PFSK-1 (cell line): ENCODE measurements around the gene TAF15.

Source experiments
- FOXP2 ChIP-seq: optimal IDR thresholded peaks from 2 replicates; pipeline ENCODE3; 2011; ENCODE audit warnings: borderline replicate concordance, control low read depth, inconsistent platforms; ENCODE audit not compliant: insufficient read depth; ENCODE audit errors: extremely low read length, extremely low read depth
- POLR2AphosphoS5 ChIP-seq: IDR thresholded peaks from 2 replicates; pipeline ENCODE4 v1.6.1; 2012; ENCODE audit warnings: low read depth, mild to moderate bottlenecking, control low read depth, low read length, moderate library complexity
- SIN3A ChIP-seq: IDR thresholded peaks from 2 replicates; pipeline ENCODE4 v1.6.1; 2012; ENCODE audit warnings: mild to moderate bottlenecking, low read length, moderate library complexity, borderline replicate concordance; ENCODE audit not compliant: insufficient read depth
- TAF1 ChIP-seq: IDR thresholded peaks from 2 replicates; pipeline ENCODE4 v1.6.1; 2012; ENCODE audit warnings: low read length, control low read depth, borderline replicate concordance; ENCODE audit not compliant: insufficient read depth
- TF ChIP-seq, protein P1 (sequence below), 2 experiments: IDR thresholded peaks; 2 replicates each; pipeline versions ENCODE4 v1.6.1 to v1.8.0; 2011 to 2012; ENCODE audit warnings: low read depth in 2 of 2, low read length in 2 of 2, control low read depth in 1 of 2, inconsistent platforms in 1 of 2, mild to moderate bottlenecking in 1 of 2, moderate library complexity in 1 of 2; ENCODE audit not compliant: insufficient read depth in 1 of 2

The TAF15 gene

DNA sequence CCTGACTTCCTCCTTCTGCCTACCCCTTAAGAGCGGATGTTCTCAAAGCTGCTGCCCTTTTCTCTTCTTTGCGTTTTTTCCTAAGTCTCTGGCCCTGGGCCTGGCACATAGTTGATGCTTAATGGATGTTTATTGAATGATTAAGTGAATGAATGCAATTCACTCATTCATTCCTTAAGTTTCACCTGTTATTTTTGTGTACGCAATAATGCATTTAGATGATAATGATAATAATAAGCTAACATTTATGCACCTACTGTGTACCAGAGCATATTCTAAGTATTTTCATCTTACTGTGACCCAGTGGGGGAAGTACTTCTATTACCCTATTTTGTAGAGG lies 66.5 kb downstream of the TAF15 start:
- TF ChIP-seq SIN3A (no peak), POLR2AphosphoS5 (no peak), TAF1 (no peak), FOXP2 (no peak)
- TF ChIP-seq, protein P1, sequence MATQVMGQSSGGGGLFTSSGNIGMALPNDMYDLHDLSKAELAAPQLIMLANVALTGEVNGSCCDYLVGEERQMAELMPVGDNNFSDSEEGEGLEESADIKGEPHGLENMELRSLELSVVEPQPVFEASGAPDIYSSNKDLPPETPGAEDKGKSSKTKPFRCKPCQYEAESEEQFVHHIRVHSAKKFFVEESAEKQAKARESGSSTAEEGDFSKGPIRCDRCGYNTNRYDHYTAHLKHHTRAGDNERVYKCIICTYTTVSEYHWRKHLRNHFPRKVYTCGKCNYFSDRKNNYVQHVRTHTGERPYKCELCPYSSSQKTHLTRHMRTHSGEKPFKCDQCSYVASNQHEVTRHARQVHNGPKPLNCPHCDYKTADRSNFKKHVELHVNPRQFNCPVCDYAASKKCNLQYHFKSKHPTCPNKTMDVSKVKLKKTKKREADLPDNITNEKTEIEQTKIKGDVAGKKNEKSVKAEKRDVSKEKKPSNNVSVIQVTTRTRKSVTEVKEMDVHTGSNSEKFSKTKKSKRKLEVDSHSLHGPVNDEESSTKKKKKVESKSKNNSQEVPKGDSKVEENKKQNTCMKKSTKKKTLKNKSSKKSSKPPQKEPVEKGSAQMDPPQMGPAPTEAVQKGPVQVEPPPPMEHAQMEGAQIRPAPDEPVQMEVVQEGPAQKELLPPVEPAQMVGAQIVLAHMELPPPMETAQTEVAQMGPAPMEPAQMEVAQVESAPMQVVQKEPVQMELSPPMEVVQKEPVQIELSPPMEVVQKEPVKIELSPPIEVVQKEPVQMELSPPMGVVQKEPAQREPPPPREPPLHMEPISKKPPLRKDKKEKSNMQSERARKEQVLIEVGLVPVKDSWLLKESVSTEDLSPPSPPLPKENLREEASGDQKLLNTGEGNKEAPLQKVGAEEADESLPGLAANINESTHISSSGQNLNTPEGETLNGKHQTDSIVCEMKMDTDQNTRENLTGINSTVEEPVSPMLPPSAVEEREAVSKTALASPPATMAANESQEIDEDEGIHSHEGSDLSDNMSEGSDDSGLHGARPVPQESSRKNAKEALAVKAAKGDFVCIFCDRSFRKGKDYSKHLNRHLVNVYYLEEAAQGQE (IDR thresholded peaks at IDR 0.05; ENCODE audit: insufficient read depth in 1 of 2, low read depth in 2 of 2, low read length in 2 of 2), result no peak

DNA sequence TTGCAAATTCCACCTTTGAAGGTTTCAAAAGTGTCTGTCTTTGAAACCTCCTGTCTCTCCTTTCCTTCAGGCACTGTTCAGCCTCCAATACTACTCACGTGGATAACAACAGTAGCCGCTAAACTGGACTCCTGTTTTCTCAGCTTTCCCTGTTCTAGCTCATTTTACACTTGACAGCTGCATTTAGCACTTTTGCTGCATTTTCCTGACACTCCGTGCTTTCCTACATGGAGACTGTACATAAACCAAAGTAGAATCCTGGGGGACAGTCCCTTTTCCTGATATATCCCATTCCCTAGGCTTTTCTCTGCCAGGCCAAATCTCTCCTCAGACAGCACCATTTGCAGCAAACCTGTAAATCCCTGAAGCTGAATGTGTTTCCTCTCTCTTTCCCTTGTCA lies 67.2 kb downstream of the TAF15 start:
- TF ChIP-seq FOXP2, result no peak
- TF ChIP-seq SIN3A, result no peak
- TF ChIP-seq TAF1, result no peak
- TF ChIP-seq POLR2AphosphoS5, result no peak
- TF ChIP-seq, protein P1 (IDR thresholded peaks at IDR 0.05; ENCODE audit: insufficient read depth in 1 of 2, low read depth in 2 of 2, low read length in 2 of 2), result no peak

DNA sequence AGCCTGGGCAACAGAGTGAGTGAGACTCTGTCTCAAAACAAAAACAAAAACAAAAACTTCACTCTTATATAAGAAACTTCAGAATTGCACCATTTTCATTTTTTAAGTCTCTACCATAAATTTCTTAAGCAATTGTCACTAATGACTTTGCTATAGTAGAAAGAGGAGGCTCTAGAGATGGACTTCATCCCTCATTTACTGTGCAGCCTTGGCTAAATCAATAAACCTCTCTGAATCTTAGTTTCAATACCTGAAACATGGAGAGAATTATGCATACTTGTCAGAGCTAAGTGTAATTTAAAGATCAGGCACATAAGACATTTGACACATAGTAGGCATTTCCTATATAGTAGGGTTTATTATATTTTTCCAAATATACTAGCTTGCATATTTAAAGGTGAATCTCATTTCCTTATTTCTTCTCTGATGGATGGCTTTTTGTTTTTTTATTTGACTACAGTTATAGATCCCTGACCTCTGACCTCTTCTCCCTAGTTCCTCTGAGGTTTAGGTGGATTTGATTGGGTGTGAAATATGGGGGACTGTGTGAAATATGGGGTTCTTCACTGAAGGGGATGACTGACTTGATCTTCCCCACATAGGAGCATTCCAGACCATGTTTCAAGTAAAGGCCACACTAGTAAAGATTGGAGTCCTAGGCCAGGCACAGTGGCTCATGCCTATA lies 68.2 kb downstream of the TAF15 start:
- no peak for TF ChIP-seq SIN3A
- no peak for TF ChIP-seq FOXP2
- no peak for TF ChIP-seq POLR2AphosphoS5
- TF ChIP-seq, protein P1 (IDR thresholded peaks at IDR 0.05; ENCODE audit: insufficient read depth in 1 of 2, low read depth in 2 of 2, low read length in 2 of 2), result no peak
- TF ChIP-seq TAF1, result no peak

DNA sequence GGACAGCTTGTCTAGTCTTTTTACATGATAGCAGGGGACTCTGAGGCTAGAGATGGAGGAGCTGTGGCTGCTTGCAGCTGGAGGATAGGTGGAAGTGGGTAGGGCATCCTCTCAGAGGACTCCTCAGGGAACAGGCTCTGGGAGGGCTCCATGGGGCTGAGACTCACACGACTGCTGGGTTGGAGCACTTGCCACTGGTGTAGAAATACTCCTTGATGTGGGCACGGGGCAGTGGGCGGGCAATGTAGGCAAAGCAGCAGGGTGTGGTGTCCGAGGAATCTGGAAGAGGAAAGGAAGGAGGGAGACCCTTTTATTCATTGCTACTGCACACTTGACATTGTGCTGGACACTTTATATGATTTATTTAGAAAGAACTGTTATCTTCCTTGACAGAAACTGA lies 69.1 kb downstream of the TAF15 start:
- no peak for TF ChIP-seq POLR2AphosphoS5
- TF ChIP-seq TAF1, result no peak
- no peak for TF ChIP-seq SIN3A
- no peak for TF ChIP-seq FOXP2
- TF ChIP-seq, protein P1 (IDR thresholded peaks at IDR 0.05; ENCODE audit: insufficient read depth in 1 of 2, low read depth in 2 of 2, low read length in 2 of 2), result no peak
